ENCODE measurements around the gene WDHD1.
A peak's percentile ranks its signal among the peaks of the same experiment; 100 is the strongest.

The WDHD1 gene

DNA sequence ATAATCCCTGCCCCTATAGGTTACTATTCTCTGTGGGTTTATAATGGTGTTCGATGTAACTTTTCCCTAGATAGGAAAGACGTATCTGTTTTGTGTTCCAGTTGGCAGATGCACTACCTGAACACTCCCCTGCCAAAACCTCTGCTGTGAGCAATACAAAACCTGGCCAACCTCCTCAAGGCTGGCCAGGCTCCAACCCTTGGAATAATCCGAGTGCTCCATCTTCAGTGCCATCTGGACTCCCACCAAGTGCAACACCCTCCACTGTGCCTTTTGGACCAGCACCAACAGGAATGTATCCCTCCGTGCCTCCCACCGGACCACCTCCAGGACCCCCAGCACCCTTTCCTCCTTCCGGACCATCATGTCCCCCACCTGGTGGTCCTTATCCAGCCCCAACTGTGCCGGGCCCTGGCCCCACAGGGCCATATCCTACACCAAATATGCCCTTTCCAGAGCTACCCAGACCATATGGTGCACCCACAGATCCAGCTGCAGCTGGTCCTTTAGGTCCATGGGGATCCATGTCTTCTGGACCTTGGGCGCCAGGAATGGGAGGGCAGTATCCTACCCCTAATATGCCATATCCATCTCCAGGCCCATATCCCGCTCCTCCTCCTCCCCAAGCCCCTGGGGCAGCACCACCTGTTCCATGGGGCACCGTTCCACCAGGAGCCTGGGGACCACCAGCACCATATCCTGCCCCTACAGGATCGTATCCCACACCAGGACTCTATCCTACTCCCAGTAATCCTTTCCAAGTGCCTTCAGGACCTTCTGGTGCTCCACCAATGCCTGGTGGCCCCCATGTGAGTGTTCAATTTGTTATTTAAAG, 35.8 kb upstream of the WDHD1 start:
- Histone ChIP-seq H3K27me3 (ENCODE audit: control insufficient read depth in 1 of 2, insufficient read depth in 2 of 2, low read length in 2 of 2) (no peaks in the 10 kb centered on the region), H3K4me3 (ENCODE audit: low read depth in 1 of 2, low read length in 2 of 2) (no peak overlapping the region), H3K9ac (ENCODE audit: low read depth in 1 of 2, low read length in 2 of 2) (no peak overlapping the region), H3K27ac (ENCODE audit: low read depth, low read length) (no peak overlapping the region), H3K36me3 (ENCODE audit: control insufficient read depth in 1 of 2, insufficient read depth in 2 of 2, low read length in 2 of 2) (peaks cover 19 to 39% of the 10 kb centered on the region in 2 donors), H3K9me3 (ENCODE audit: control insufficient read depth in 1 of 2, low read length in 2 of 2) (no peaks in the 10 kb centered on the region), H3K4me1 (ENCODE audit: control insufficient read depth in 1 of 2, insufficient read depth in 2 of 2, low read length in 2 of 2) (peaks cover 0 to 5% of the 10 kb centered on the region in 2 donors)

DNA sequence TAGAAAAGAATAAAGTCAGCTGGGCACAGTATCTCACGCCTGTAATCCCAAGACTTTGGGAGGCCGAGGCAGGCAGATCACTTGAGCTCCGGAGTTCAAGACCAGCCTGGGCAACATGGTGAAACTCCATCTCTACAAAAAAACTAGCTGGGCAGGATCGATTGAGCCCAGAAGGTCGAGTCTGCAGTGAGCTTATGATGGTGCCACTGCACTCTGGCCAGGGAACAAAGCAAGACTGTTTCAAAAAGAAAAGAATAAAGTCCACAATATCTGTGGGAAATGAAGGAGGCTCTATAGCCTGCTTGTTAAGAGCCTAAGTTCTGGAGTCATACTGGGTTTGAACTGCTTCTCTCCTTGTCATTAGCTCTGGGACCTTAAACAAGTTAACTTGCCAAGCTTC, 32.4 kb upstream of the WDHD1 start:
- Histone ChIP-seq H3K4me3 (ENCODE audit: low read depth in 1 of 2, low read length in 2 of 2) (no peak overlapping the region), H3K4me1 (ENCODE audit: control insufficient read depth in 1 of 2, insufficient read depth in 2 of 2, low read length in 2 of 2) (peaks cover 0 to 9% of the 10 kb centered on the region in 2 donors), H3K36me3 (ENCODE audit: control insufficient read depth in 1 of 2, insufficient read depth in 2 of 2, low read length in 2 of 2) (peaks cover 13 to 30% of the 10 kb centered on the region in 2 donors), H3K9me3 (ENCODE audit: control insufficient read depth in 1 of 2, low read length in 2 of 2) (no peaks in the 10 kb centered on the region), H3K27ac (ENCODE audit: low read depth, low read length) (no peak overlapping the region), H3K9ac (ENCODE audit: low read depth in 1 of 2, low read length in 2 of 2) (no peak overlapping the region), H3K27me3 (ENCODE audit: control insufficient read depth in 1 of 2, insufficient read depth in 2 of 2, low read length in 2 of 2) (no peaks in the 10 kb centered on the region)

DNA sequence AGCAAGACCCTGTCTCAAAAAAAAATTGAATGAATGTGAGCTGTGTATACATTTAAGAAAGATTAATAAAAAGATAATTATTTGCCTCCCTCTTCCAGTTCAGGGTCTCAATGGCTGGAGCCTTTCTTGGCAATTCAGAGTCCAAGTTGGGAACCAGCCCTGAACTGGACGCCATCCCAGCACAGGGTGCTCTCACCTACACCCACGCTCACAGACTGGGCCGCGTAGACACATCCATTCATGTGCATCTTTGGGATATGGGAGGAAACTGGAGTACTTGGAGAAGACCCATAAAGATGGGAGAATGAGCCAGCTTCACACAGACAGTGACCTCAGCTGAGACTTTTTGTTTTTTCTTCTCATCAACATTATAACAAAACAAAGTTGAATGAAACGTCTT, 31.0 kb upstream of the WDHD1 start:
- Histone ChIP-seq H3K27ac (ENCODE audit: low read depth, low read length) (no peak overlapping the region), H3K9ac (ENCODE audit: low read depth in 1 of 2, low read length in 2 of 2) (no peak overlapping the region), H3K4me1 (ENCODE audit: control insufficient read depth in 1 of 2, insufficient read depth in 2 of 2, low read length in 2 of 2) (peaks cover 10 to 19% of the 10 kb centered on the region in 2 donors), H3K27me3 (ENCODE audit: control insufficient read depth in 1 of 2, insufficient read depth in 2 of 2, low read length in 2 of 2) (no peaks in the 10 kb centered on the region), H3K36me3 (ENCODE audit: control insufficient read depth in 1 of 2, insufficient read depth in 2 of 2, low read length in 2 of 2) (peaks cover 9 to 28% of the 10 kb centered on the region in 2 donors), H3K9me3 (ENCODE audit: control insufficient read depth in 1 of 2, low read length in 2 of 2) (no peaks in the 10 kb centered on the region), H3K4me3 (ENCODE audit: low read depth in 1 of 2, low read length in 2 of 2) (no peak overlapping the region)

DNA sequence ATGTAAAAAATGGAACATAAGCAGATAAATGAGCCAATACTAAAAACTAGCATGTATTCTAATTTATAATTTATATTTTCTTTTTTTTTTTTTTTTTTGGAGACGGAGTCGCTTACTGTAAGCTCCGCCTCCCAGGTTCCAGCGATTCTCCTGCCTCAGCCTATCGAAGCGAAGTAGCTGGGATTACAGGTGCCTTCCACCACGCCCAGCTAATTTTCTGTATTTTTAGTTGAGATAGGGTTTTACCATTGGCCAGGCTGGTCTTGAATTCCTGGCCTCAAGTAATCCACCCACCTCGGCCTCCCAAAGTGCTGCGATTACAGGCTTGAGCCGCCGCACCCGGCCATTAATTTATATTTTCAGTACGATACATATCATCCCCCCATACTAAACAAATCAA, 27.2 kb upstream of the WDHD1 start:
- Histone ChIP-seq H3K9ac (ENCODE audit: low read depth in 1 of 2, low read length in 2 of 2) (no peak overlapping the region), H3K27ac (ENCODE audit: low read depth, low read length) (no peak overlapping the region), H3K4me3 (ENCODE audit: low read depth in 1 of 2, low read length in 2 of 2) (no peak overlapping the region), H3K27me3 (ENCODE audit: control insufficient read depth in 1 of 2, insufficient read depth in 2 of 2, low read length in 2 of 2) (no peaks in the 10 kb centered on the region), H3K9me3 (ENCODE audit: control insufficient read depth in 1 of 2, low read length in 2 of 2) (no peaks in the 10 kb centered on the region), H3K4me1 (ENCODE audit: control insufficient read depth in 1 of 2, insufficient read depth in 2 of 2, low read length in 2 of 2) (peaks cover 23% of the 10 kb centered on the region in 2 donors), H3K36me3 (ENCODE audit: control insufficient read depth in 1 of 2, insufficient read depth in 2 of 2, low read length in 2 of 2) (peaks cover 0 to 16% of the 10 kb centered on the region in 2 donors)

DNA sequence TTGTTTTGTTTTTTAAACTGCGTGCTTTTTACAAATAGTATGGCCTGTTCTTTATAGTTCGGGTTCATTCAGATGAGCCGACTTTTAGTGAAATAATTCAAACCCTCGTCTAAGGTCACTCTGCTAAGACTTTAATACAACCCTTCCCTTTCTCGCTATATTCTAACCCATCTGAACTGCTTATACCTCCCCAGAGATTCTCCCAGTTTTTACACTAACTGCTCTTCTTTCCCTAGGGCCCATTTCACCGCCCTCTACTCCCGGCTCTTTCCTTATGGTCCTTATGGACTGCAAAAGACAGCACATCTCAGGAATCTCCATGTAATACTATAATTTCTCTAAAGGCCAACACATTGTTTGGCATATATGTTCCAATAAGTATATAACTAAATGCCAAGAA, 26.6 kb upstream of the WDHD1 start:
- Histone ChIP-seq H3K9ac (ENCODE audit: low read depth in 1 of 2, low read length in 2 of 2) (peak overlapping the region in 1 of 2 donors; percentile 10), H3K9me3 (ENCODE audit: control insufficient read depth in 1 of 2, low read length in 2 of 2) (no peaks in the 10 kb centered on the region), H3K27ac (ENCODE audit: low read depth, low read length) (no peak overlapping the region), H3K27me3 (ENCODE audit: control insufficient read depth in 1 of 2, insufficient read depth in 2 of 2, low read length in 2 of 2) (no peaks in the 10 kb centered on the region), H3K4me1 (ENCODE audit: control insufficient read depth in 1 of 2, insufficient read depth in 2 of 2, low read length in 2 of 2) (peaks cover 23% of the 10 kb centered on the region in 2 donors), H3K4me3 (ENCODE audit: low read depth in 1 of 2, low read length in 2 of 2) (peak overlapping the region in 1 of 2 donors; percentile 98), H3K36me3 (ENCODE audit: control insufficient read depth in 1 of 2, insufficient read depth in 2 of 2, low read length in 2 of 2) (peaks cover 0 to 16% of the 10 kb centered on the region in 2 donors)

DNA sequence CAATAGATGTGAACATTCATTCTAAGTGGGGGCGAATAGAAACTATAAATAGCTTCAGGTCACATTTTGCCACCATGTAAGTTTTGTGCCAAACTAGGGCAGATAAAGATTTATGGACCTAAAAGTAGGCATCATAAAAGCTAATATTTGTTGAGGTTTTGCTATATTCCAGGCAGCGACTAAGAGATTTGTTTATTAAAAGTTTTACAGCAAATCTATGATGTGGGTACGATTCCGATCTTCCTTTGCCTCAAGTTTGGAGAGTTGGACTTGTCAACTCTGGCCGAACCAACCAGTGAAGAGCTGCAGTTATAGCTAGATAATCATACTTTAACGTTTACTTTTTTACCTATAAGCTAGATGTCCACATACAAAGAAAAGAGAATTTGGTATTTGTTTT, 26.1 kb upstream of the WDHD1 start:
- Histone ChIP-seq H3K27me3 (ENCODE audit: control insufficient read depth in 1 of 2, insufficient read depth in 2 of 2, low read length in 2 of 2) (no peaks in the 10 kb centered on the region), H3K9me3 (ENCODE audit: control insufficient read depth in 1 of 2, low read length in 2 of 2) (no peaks in the 10 kb centered on the region), H3K9ac (ENCODE audit: low read depth in 1 of 2, low read length in 2 of 2) (peak overlapping the region; percentile 10 to 98), H3K4me3 (ENCODE audit: low read depth in 1 of 2, low read length in 2 of 2) (peak overlapping the region; percentile 75 to 98), H3K4me1 (ENCODE audit: control insufficient read depth in 1 of 2, insufficient read depth in 2 of 2, low read length in 2 of 2) (peaks cover 23% of the 10 kb centered on the region in 2 donors), H3K36me3 (ENCODE audit: control insufficient read depth in 1 of 2, insufficient read depth in 2 of 2, low read length in 2 of 2) (peaks cover 0 to 14% of the 10 kb centered on the region in 2 donors), H3K27ac (ENCODE audit: low read depth, low read length) (no peak overlapping the region)

DNA sequence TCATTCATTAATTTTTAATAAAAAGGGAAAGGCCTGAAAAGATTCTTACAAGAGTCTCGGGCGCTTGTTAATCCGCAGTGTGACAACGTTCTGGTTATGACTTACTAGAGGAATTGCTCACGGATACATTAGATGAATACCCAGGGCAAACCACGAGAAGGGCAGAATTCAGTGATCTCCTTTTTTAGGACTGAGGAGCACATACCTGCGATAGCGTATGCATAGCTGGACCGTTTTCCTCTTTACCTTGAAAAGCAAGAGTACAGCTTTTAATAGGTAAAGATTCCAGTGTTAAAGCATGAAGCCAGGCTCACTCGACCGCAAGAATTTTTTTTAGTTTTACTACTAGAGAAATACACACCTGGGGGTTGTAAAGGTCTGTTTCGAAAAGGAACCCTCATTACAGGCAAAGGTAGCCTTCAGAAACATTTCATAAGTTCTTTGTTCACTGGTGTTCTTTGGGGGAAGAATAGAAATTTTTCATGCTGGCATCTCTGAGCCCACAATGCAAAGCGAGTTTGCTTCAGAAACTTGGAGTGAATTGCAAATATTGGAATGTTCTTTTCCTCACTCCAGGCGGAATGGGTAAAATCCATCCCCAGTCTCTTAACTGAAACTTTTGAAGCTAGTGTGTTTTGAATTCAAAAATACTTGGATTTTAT, 25.5 kb upstream of the WDHD1 start:
- Histone ChIP-seq H3K9ac (ENCODE audit: low read depth in 1 of 2, low read length in 2 of 2) (peak overlapping the region; percentile 93 to 98), H3K9me3 (ENCODE audit: control insufficient read depth in 1 of 2, low read length in 2 of 2) (no peaks in the 10 kb centered on the region), H3K27ac (ENCODE audit: low read depth, low read length) (peak overlapping the region; percentile 100), H3K27me3 (ENCODE audit: control insufficient read depth in 1 of 2, insufficient read depth in 2 of 2, low read length in 2 of 2) (no peaks in the 10 kb centered on the region), H3K4me1 (ENCODE audit: control insufficient read depth in 1 of 2, insufficient read depth in 2 of 2, low read length in 2 of 2) (peaks cover 23% of the 10 kb centered on the region in 2 donors), H3K4me3 (ENCODE audit: low read depth in 1 of 2, low read length in 2 of 2) (peak overlapping the region; percentile 75 to 98), H3K36me3 (ENCODE audit: control insufficient read depth in 1 of 2, insufficient read depth in 2 of 2, low read length in 2 of 2) (peaks cover 0 to 9% of the 10 kb centered on the region in 2 donors)

DNA sequence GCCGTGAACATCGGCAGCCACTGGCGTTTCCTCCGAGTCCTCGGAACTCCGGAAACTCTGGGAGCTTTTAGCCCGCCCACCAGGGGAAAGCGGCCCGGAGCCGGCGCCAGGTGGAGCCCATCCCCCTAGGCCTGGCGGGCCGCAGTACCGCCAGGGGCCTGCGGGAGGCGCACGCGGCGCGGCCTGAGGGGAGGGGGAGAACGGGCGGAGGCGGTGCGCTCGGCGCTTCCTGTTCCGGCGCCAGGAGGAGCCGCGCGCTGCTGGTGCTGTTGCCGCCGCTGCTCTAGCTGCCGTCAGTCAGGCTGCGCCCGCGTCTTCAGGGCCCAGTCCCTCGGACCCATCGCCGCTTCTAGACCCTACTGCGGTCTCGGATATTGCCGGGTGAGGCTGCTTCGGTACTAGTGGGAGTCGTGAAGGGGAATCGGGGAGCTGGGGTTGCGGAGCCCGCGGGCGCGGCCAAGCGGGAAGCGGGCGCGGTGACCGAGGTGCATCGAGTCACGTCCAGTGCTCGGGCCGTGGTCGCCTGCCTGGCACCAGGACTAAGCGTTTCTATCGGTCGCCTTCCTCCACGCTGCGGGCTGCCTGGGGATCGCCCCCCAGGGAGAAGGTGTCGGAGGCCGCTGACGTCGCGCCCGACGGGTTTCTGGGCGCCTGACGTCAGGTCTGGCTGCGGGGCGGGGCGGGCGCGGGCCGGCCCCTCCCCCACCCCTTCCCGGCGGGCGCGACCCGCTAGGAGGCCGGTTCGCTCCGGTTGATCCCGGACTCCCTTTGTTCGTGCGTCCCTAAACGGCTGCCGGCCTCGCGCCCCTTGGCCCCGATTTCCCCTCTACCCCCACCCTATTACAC, 24.7 kb upstream of the WDHD1 start, which contains the start of gene MAPK1IP1L:
TSS of gene MAPK1IP1L (plus strand) at position 225 of the 846 bp plus-strand sequence. CDS start 10,037 bp downstream, outside the sequence.
- Histone ChIP-seq H3K4me3 (ENCODE audit: low read depth in 1 of 2, low read length in 2 of 2) (peak within 1 kb of the TSS; percentile 75 to 98), H3K27me3 (ENCODE audit: control insufficient read depth in 1 of 2, insufficient read depth in 2 of 2, low read length in 2 of 2) (no peaks in the 10 kb centered on the region), H3K27ac (ENCODE audit: low read depth, low read length) (peak within 1 kb of the TSS; percentile 100), H3K4me1 (ENCODE audit: control insufficient read depth in 1 of 2, insufficient read depth in 2 of 2, low read length in 2 of 2) (peaks cover 23% of the 10 kb centered on the region in 2 donors), H3K36me3 (ENCODE audit: control insufficient read depth in 1 of 2, insufficient read depth in 2 of 2, low read length in 2 of 2) (peaks cover 0 to 9% of the 10 kb centered on the region in 2 donors), H3K9ac (ENCODE audit: low read depth in 1 of 2, low read length in 2 of 2) (peak within 1 kb of the TSS; percentile 98 to 100), H3K9me3 (ENCODE audit: control insufficient read depth in 1 of 2, low read length in 2 of 2) (no peaks in the 10 kb centered on the region)

DNA sequence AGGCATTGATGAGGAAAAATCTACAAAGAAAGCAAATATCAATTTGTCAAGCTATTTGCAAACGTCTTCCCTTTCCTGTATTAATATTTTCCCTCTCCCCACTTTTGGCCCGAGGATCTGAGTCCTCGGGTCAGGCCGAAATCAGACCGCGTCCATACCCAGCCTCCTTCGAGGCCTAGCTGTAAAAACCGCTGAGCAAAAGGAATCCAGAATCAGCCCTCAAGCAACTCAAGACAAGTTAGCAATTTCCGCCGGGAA, 24.2 kb upstream of the WDHD1 start:
- Histone ChIP-seq H3K9me3 (ENCODE audit: control insufficient read depth in 1 of 2, low read length in 2 of 2) (no peaks in the 10 kb centered on the region), H3K27ac (ENCODE audit: low read depth, low read length) (peak overlapping the region; percentile 86), H3K36me3 (ENCODE audit: control insufficient read depth in 1 of 2, insufficient read depth in 2 of 2, low read length in 2 of 2) (peaks cover 0 to 9% of the 10 kb centered on the region in 2 donors), H3K27me3 (ENCODE audit: control insufficient read depth in 1 of 2, insufficient read depth in 2 of 2, low read length in 2 of 2) (no peaks in the 10 kb centered on the region), H3K9ac (ENCODE audit: low read depth in 1 of 2, low read length in 2 of 2) (peak overlapping the region; percentile 98 to 100), H3K4me3 (ENCODE audit: low read depth in 1 of 2, low read length in 2 of 2) (peak overlapping the region; percentile 75 to 98), H3K4me1 (ENCODE audit: control insufficient read depth in 1 of 2, insufficient read depth in 2 of 2, low read length in 2 of 2) (peaks cover 23% of the 10 kb centered on the region in 2 donors)

All from duodenal mucosa (tissue), 2 donors.